ENCODE measurements around the gene ZBTB40. TPM values are rescaled to one million over a fixed set of nuclear protein-coding genes. Genes with fewer than 3 reads are reported as not detected.

Gene ZBTB40
- total RNA-seq, 1 experiment from 2014 or later = 11.8 TPM

DNA sequence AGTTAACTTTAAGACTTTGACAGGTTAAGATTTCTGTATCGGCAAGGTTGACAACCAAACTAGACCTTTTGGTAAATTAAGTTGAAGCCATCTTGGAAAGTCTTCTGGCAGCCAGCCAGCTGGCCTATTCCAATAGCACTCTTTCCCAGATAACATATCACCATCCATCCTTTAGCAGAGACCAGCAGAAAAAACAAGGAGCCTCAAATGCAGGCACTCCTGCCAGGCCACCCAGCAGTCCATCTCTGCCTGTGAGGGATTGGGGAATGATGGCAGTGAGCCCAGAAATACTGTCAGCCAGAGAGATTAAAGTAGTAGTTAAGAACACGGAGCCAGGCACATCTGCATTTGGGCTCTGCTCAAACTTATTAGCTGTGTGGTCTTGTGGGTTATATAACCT is 19.4 kb downstream of the ZBTB40 start:
- peak; percentile 35 for DNase-seq (ENCODE audit: low read depth)

DNA sequence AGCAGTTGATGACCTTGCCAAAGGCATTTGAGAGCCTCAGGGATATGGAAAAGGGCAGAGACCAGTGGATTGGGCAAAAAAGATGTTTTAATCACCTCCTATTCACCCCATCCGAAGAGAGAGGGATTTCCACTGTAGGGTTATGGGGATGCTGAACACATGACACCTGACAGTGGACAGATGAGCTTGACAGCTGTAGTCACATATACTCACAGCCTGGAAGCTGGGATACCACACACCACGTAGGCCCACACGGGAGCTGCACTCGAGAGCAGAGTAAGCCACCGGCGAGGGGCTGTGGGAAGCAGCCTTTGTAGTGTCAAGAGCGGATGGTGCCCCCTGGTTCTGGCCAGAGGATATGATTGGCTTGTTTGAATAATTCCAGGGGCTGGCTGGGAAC is 20.0 kb downstream of the ZBTB40 start:
- no peak for DNase-seq (ENCODE audit: low read depth)

DNA sequence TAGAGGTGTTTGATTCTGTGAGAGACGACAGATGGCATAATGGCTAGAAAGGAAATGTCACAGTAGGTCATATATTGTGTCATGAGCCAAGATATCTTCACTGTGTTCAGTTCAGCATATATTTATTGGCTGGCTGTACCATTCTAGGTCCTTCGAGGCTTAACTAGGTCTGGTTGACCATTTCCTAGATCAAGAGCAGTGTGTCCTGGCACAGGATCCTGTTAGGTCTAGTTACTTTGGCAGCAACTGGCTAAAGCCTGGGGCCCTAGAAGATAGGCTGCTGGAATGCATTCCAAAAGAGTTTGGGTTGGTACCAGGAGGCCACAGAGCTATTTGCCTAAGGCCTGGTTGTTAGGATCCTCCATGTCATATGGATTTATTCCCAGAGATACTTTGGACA is 20.9 kb downstream of the ZBTB40 start:
- peak; percentile 39 for DNase-seq (ENCODE audit: low read depth)

DNA sequence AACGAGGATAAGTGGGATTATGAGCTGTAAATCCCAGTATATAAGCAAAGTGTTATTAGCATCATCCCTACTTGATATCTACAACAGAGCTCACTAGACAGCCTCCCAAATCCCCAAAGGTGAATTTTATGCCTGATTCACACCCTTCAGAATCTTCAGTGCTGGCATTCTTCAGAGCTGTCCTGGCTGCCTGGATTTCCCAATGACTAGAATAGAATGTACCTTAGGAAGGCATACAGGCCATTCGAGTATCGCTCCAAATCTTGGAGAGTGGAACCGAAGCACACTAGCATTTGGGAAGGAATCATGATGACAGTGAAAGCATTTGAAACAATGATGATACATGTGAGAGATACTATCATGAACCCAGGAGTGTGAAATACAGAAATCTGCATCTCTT is 22.3 kb downstream of the ZBTB40 start:
- no peak for DNase-seq (ENCODE audit: low read depth)

DNA sequence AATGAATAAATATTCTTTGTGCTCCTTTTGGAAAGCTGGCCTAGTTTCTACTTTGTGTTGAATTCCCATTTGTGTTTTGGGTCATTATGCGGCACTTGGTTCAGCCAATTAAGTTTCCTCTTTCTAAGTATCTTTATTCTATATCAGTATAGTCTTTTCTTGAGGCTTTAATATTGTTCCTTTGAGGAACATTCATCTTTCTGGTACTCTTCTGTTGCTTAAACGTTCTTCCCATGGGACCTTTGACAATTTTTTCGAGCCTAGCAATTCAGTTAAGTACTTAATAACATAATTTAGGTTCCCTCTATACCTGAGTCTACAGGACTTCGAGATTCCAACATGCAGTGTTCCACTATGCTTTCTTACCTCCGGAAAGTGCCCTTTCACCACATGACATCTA is 24.9 kb downstream of the ZBTB40 start:
- DNase-seq (ENCODE audit: low read depth) = no peak

DNA sequence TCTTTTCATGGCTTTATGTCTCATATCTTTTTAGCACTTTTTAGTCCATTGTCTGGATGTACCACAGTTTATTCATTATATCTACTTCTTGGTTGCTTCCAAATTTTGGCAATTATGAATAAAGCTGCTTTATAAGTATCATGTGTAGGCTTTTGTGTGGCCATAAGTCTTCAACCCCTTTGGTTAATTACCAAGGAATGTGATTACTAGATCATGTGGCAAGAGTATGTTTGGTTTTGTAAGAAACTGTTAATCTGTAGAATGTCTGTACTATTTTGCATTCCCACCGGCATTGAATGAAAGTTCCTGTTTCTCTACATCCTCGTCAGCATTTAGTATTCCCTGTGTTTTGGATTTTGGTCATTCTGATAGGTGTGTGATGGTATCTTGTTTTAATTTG is 31.5 kb downstream of the ZBTB40 start:
- no peak for DNase-seq (ENCODE audit: low read depth)

DNA sequence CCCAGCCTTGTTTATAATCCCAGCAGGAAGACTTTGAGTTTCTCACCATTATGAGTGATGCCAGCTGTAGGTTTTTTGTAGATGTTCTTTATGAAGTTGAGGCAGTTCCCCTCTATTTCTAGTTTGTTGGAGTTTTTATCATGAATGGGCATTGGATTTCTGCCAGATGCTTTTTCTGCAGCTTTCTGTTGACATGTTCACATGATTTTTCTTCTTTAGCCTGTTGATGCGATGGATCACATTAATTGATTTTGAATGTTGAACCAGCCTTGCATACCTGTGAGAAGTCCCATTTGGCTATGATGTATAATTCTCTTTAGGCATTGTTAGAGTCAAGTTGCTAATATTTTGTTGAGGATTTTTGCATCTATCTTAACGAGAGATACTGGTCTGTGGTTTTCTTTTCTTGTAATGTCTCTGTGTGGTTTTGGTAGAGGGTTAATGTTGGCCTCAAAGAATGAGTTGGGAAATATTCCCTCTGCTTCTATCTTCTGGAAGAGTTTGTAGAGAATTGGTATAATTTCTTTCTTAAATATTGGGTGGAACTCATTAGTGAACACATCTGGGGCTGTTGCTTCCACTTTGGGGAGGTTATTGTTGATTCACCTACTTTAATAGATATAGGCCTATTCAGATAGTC is 33.2 kb downstream of the ZBTB40 start:
- no peak for DNase-seq (ENCODE audit: low read depth)

DNA sequence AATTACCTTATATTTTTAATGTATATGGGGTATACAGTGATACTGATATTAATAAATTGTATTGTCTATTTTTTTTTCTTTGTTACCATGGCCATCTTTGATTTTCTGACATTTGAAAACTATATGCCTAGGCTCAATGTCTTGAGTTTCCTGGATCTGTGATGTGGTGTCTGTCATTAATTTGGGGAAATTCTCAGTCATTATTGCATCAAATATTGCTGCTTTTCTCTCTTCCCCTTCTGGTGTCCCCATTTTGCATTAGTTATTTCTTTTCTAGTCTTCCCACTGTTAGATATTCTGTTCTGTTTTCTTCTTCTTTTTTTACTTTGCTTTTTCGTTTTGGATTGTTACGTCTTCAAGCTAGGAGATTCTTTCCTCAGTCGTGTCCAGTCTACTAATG is 33.8 kb downstream of the ZBTB40 start:
- no peak for DNase-seq (ENCODE audit: low read depth)

DNA sequence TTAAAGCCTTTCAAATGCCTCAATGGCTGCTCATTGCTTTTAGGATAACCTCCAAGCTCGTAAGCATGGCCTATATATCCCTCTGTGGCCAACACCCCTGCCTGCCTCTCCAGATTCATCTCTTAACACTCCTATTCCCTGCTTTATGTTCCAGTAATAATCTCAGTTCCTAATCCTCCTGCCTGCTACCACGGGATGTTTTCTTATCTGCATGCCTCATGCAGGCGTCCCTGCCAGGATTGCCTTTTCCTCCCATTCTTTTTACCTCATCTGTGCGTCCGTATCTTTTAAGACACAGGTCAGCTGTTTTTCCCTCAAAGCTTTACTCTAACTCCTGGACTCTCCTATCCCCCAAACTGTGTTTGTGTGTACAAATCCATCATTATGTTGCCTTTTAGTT is 36.1 kb downstream of the ZBTB40 start:
- no peak for DNase-seq (ENCODE audit: low read depth)

DNA sequence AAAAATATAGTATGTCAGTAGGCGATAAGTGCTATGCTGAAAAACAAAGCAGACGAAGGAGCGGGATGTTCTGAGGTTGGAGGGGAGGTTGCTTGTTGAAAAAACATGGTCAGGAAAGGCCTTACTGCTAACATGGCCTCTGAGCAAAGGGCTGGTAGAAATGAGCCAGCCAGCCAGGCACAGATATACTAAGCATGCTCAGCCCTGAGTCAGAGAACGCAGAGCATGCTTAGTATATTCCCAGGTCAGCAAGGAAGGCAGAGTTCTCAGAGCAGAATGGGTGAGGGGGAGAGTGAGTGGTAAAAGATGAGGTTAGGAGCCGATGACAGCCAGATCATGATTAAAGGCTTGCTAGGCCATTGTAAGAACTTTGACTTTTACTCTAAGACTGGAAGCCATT is 36.7 kb downstream of the ZBTB40 start:
- DNase-seq (ENCODE audit: low read depth) = no peak

DNA sequence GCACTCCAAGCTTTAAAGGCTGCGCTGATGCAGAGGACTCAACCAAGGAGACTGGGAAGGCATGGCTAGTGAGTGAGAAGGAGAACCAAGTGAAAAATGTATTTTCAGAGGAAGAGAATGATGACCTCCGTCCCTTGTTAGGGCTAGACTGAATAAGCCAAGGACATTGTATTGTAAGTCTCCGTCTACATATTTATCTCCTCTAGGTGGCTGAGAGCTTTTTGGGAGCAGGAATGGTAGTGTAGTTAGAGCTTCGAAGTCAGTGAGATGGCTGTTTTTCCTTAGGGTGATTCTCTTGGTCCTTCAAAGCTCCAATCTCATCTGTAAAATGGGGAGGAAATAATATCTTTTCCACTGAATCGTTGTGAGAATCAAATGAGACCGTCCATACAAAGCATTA is 37.6 kb downstream of the ZBTB40 start:
- no peak for DNase-seq (ENCODE audit: low read depth)

DNA sequence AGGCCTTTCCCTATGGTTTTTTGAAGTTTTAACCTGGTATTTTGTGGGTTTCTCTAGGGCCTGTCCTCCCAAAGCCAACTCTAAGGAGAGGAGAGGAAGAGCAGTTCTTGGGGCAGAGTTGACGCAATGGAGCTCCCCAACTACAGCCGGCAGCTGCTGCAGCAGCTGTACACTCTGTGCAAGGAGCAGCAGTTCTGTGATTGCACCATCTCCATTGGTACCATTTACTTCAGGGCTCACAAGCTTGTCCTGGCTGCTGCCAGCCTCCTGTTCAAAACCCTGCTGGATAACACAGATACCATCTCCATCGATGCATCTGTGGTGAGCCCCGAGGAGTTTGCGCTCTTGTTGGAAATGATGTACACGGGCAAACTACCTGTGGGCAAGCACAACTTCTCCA is 38.2 kb downstream of the ZBTB40 start:
- DNase-seq (ENCODE audit: low read depth) = no peak

DNA sequence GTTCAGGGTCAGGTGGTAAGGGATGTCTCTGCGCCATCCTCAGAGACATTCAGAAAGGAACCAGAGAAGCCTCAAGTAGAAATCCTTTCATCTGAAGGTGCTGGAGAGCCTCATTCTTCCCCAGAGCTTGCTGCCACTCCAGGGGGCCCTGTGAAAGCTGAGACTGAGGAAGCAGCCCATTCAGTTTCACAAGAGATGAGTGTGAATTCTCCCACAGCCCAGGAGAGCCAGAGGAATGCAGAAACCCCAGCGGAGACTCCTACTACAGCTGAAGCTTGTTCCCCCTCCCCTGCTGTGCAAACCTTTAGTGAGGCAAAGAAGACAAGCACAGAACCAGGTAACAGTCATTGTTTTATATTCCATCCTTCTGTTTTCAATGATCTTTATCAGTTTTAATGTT is 38.7 kb downstream of the ZBTB40 start:
- DNase-seq (ENCODE audit: low read depth) = no peak

DNA sequence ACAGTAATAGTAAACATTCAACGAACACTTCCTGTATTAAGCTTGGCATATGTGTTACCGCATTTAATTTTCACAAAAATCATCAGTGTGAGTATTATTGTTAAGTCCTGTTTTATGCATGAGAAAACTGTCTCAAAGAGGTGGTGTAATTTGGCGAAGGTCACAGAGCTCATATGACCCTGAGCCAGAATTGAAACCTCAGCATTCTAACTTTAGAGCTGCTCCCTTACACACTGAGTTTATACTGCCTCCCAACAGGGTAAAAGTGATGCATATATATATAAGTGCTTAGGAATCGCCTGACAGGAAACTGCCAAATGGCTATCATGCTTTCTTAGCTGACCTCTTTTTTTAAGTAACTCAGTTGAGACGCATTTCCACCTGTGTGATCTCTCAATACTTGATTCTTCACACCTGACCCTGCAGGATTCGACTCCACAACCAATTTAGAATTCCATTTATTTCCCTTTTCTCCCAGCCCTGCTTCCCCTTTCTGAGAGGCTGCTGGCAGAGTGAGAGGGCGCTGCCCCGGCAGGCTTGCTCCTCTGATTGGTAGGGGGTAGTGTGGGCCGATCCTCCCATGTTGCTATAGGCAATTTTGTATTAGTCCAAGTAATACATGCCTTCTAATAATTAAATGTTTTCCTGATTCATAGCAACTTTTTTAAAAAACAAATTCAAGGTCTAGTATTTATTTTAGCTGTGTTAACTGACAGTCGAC is 40.5 kb downstream of the ZBTB40 start:
- no peak for DNase-seq (ENCODE audit: low read depth)

DNA sequence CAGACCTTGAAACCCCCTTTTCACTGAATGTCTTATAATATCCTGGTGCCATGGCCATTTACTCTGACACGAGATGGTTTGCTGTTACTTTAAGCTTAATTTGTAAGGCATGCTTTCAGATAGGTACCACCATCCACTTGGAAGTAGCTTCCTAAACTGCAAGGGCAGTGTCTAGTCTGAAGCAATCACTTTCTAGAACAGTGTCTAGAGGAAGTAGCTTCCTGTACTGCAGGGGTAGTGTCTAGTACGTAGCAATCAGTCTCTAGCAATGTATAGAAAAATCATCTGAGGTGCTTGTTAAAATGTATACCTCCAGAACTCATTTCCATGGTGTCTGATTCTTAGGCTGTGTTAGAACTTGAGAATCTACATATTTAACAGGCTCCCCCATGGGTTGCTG is 42.5 kb downstream of the ZBTB40 start:
- DNase-seq (ENCODE audit: low read depth) = no peak

DNA sequence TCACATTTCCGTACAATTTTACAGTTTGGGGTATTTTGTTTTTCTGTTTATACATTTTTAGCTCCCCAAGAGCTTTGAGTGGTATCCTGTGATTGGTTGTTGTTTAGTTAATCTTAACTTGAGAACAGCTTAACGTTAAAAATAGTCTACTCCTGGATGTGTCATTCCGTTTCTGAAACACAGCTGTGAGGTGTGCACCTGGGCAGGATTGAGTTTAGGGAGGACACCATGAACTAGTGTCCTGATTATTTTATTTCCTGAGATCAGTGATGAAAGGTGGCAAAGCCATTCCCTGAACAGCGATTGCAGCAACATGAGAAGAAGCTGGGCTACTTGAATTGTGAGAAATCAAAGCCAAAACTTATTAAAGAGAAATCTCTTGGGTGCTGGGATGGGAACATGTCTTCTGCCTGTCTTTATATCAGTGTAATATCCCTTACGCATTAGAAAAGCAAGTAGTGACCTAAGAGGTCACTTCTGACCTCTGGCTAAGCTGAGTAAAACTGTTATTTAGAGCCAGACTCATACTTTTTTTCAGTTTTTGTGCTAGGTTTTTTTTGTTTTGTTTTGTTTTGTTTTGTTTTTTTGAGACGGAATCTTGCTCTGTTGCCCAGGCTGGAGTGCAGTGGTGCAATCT is 43.4 kb downstream of the ZBTB40 start:
- no peak for DNase-seq (ENCODE audit: low read depth)

DNA sequence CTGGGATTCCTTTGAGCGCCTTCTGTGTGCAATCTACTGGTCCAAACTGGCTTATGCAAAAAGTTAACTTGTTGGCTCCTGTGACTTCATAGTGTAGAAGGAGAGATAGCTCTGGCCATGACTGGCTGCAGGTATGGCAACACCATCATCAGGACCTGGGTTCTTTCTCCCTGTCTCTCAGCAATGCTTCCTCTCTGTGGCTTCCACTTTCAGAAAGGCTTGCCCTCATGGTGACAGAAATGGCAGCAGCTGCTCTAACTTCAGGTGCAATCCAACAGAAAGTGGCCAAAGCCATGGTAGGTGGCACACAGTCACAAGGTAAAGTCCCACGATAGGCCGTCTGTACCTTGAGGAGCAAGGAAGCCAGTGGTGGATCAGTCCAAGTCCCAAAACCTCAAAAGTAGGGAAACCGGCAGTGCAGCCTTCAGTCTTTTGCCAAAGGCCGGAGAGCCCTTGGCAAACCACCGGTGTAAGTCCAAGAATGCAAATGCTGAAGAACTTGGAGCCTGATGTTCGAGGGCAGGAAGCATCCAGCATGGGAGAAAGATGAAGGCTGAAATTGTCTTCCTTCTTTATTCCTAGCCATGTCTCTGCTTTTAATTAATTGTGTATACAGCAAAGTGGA is 45.0 kb downstream of the ZBTB40 start:
- no peak for DNase-seq (ENCODE audit: low read depth)

DNA sequence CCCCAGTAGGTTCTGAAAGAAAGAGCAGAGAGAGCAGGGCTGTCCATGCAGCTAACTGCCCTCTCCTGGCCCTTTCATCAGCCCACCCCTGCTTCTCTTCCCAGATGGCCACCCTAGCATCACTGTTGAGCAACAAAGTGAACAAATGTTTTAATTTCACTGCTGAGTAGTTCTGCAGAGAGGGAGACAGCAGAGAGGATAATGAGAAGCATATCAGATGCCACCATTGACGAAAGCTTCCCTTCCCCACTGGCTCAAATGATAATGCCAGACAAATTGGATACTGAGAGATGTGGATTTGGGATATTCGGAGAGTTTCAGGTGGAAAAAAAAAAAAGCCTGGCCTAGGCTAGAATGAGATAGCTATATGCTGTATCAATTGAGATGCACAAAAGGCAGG is 46.8 kb downstream of the ZBTB40 start:
- no peak for DNase-seq (ENCODE audit: low read depth)

DNA sequence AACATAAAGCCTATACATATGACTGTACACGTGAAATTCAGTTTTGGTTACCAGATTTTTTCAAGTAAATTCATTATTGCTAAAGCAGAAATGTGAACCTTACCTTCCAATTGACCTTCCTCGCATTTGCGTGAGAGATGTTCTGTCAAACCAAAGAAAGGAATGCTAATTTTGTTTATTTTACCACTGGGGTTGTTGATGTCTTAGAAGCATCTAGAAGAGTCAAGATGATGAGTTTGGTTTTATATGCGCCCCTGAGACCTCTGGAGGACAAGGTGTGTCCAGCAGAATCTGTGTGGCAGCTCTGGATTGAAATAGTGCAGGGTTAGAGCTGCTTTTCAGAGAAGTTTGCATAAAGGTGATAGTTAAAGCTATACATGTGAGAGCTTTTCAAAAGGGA is 48.4 kb downstream of the ZBTB40 start:
- DNase-seq (ENCODE audit: low read depth) = peak; percentile 77

DNA sequence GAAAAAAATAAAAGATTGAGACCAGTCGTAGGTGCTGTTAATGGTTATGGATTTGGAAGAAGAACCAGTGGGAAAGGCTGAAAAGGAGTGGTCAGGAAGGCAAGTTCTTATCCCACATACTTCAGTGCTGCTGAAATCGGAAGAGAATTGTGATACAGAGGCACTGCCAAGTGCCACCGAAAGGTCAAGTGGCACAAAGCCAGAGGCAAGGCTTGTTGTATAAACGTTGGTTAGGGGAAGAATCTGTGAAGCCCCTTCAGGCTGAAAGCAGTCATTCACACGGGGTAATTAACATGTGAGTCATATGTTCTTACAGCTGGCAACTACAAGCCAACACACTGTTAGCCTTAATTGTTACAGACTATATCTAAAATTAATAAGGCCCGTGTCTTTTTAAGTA is 48.8 kb downstream of the ZBTB40 start:
- DNase-seq (ENCODE audit: low read depth) = peak; percentile 93

DNA sequence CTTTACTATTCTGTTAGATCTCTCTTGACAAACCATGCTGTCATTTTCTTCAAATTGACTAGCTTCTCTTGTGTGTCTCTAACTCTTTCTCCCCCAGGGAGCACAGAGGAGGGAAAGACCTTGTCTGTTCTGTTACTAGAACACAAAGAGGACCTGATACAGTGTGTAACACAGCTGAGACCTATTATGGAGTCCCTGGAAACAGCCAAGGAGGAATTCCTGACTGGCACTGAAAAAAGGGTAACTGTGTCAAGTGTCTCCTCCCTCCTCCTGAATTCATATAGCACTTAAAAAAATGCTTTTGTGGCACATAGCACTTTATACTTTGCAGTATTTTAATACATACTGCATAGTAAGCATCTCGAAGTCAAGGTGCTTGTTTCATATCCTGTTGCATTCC is 50.6 kb downstream of the ZBTB40 start:
- DNase-seq (ENCODE audit: low read depth) = no peak

DNA sequence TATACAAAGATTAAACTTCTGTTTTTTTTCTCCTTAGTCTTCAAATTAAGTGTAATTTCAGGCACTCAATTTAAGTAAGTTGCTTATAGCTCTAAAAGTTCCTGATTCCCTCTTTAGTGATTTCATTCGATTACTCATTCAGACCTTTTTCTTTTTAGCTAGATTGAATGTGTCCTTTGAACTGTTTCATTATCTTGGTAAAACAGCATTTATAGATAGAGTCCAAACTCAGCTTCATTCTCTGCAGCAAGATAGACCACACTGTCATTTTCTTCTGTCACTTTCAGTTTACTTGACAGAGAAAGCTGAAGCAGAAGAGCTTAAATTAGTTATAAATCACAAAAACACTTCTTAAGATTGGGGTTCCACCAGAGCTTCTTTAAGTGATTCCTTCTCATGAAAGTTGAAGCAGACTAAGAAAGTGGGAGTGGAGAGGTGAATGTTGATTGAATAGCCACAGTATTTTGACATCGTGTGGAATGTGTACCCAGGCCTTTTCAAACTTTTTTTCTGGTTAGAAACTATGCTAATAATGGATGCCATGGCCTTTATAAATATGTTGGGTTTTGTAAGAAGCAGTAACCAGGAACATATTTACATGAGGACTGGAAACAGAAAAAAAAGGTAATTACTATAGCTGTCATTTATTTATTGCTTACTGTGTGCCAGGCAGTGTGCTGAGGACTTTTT is 52.2 kb downstream of the ZBTB40 start:
- DNase-seq (ENCODE audit: low read depth) = peak; percentile 56

Data from M059J (cell line).